Vagina (tissue), 2 donors: Measurements from ENCODE around the gene CCL20.

Experiments used
- POLR2A ChIP-seq, 2 donors: fragments of 450-650 bp; IDR thresholded peaks; one replicate each; pipeline ENCODE4 v1.6.1; 2017; ENCODE audit warnings: antibody characterized with exemption in 2 of 2, mild to moderate bottlenecking in 2 of 2, moderate library complexity in 2 of 2
- POLR2AphosphoS5 ChIP-seq, 2 donors: sonication (generic); formaldehyde crosslinking; IDR thresholded peaks; one replicate each; pipeline ENCODE4 v1.9.0; 2017; ENCODE audit warnings: antibody characterized with exemption in 2 of 2, mild to moderate bottlenecking in 2 of 2, low read depth in 1 of 2; ENCODE audit not compliant: insufficient read depth in 1 of 2
- TF ChIP-seq, protein P1 (sequence below), 3 experiments: fragments of 450-650 bp in 2 of 3; fragments of 200-600 bp in 1 of 3; sonication (generic) in 1 of 3; IDR thresholded peaks; one replicate each; pipeline ENCODE4 v1.5.1; 2017 to 2019; ENCODE audit warnings: antibody characterized with exemption in 3 of 3, mild to moderate bottlenecking in 2 of 3, moderate library complexity in 2 of 3

DNA sequence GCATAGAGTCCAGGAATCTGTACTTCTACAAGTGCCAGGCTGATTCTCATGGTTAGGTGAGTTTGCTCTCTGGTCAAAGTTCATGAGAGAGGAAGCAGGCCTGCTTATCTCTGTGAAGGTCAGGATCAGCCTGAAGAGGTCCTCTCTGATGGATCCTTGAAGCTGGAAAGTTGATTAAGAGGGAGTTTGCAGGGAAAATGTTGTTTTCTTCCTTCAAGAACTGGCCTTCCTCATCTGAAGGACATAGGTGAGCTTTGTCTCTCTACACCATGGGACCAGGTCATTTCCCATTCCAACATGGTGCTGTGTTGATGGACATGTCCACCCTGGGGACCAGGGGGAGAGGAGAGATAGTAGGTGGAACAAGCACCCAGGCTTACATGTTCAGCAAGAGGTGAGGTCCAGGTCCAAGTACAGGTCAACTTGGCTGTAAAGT, 14.9 kb downstream of the CCL20 start:
- TF ChIP-seq, protein P1, sequence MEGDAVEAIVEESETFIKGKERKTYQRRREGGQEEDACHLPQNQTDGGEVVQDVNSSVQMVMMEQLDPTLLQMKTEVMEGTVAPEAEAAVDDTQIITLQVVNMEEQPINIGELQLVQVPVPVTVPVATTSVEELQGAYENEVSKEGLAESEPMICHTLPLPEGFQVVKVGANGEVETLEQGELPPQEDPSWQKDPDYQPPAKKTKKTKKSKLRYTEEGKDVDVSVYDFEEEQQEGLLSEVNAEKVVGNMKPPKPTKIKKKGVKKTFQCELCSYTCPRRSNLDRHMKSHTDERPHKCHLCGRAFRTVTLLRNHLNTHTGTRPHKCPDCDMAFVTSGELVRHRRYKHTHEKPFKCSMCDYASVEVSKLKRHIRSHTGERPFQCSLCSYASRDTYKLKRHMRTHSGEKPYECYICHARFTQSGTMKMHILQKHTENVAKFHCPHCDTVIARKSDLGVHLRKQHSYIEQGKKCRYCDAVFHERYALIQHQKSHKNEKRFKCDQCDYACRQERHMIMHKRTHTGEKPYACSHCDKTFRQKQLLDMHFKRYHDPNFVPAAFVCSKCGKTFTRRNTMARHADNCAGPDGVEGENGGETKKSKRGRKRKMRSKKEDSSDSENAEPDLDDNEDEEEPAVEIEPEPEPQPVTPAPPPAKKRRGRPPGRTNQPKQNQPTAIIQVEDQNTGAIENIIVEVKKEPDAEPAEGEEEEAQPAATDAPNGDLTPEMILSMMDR (IDR thresholded peaks at IDR 0.05), result no peak
- no peak for TF ChIP-seq POLR2AphosphoS5 (IDR thresholded peaks at IDR 0.05; ENCODE audit: insufficient read depth in 1 of 2, low read depth in 1 of 2)
- TF ChIP-seq POLR2A (IDR thresholded peaks at IDR 0.05), result no peak
